ENCODE data around the gene LSMEM2.
"Not testable (repeated sequence)": the region's sequence is repeated elsewhere in the genome, so short reads cannot be mapped to it uniquely, and the experiment has no call there.

LSMEM2 gene

GRCh38 chr3:50266836-50267235 lies 12.1 kb upstream of the LSMEM2 start:
- H3K27me3 ChIP-seq (replicated peaks; ENCODE audit: control insufficient read depth, insufficient read depth, low read length), result no peaks in the 10 kb centered on the region
- peaks cover 50% of the 10 kb centered on the region for H3K4me1 ChIP-seq (ENCODE audit: control insufficient read depth, insufficient read depth, low read length)
- H3K4me3 ChIP-seq (ENCODE audit: low read length), result peak overlapping the region; percentile 65

GRCh38 chr3:50267280-50267913 lies 11.5 kb upstream of the LSMEM2 start:
- peaks cover 50% of the 10 kb centered on the region for H3K4me1 ChIP-seq (ENCODE audit: control insufficient read depth, insufficient read depth, low read length)
- H3K36me3 ChIP-seq (ENCODE audit: control insufficient read depth, insufficient read depth, low read length, severe bottlenecking), result no peaks in the 10 kb centered on the region
- peak overlapping the region; percentile 79 for H3K9ac ChIP-seq (ENCODE audit: low read length)
- peak overlapping the region; percentile 65 for H3K4me3 ChIP-seq (ENCODE audit: low read length)
- DNase-seq (ENCODE audit: low read depth), result peak; percentile 68
- H3K9me3 ChIP-seq (ENCODE audit: control insufficient read depth, low read length), result no peaks in the 10 kb centered on the region
- no peaks in the 10 kb centered on the region for H3K27me3 ChIP-seq (replicated peaks; ENCODE audit: control insufficient read depth, insufficient read depth, low read length)

More at GRCh38 chr3:50266836-50267235, 12.1 kb upstream of the LSMEM2 start:
- peak overlapping the region; percentile 79 for H3K9ac ChIP-seq (ENCODE audit: low read length)
- no peaks in the 10 kb centered on the region for H3K9me3 ChIP-seq (ENCODE audit: control insufficient read depth, low read length)
- no peak for DNase-seq (ENCODE audit: low read depth)
- H3K36me3 ChIP-seq (ENCODE audit: control insufficient read depth, insufficient read depth, low read length, severe bottlenecking), result no peaks in the 10 kb centered on the region

GRCh38 chr3:50268276-50268675 lies 10.6 kb upstream of the LSMEM2 start:
- Histone ChIP-seq H3K4me1 (ENCODE audit: control insufficient read depth, insufficient read depth, low read length) (peaks cover 48% of the 10 kb centered on the region), H3K36me3 (ENCODE audit: control insufficient read depth, insufficient read depth, low read length, severe bottlenecking) (no peaks in the 10 kb centered on the region), H3K4me3 (ENCODE audit: low read length) (no peak overlapping the region), H3K9me3 (ENCODE audit: control insufficient read depth, low read length) (no peaks in the 10 kb centered on the region), H3K27me3 (replicated peaks; ENCODE audit: control insufficient read depth, insufficient read depth, low read length) (no peaks in the 10 kb centered on the region), H3K9ac (ENCODE audit: low read length) (no peak overlapping the region)
- no peak for DNase-seq (ENCODE audit: low read depth)

GRCh38 chr3:50268703-50269451 lies 10.0 kb upstream of the LSMEM2 start, which contains the start of gene SEMA3B:
Gene SEMA3B (plus strand): TSS chr3:50269147. CDS start chr3:50269241, 94 bp downstream.
- DNase-seq (ENCODE audit: low read depth), result peak; percentile 76

GRCh38 chr3:50269460-50269859 lies 9.4 kb upstream of the LSMEM2 start:
- peaks cover 38% of the 10 kb centered on the region for H3K4me1 ChIP-seq (ENCODE audit: control insufficient read depth, insufficient read depth, low read length)
- H3K36me3 ChIP-seq (ENCODE audit: control insufficient read depth, insufficient read depth, low read length, severe bottlenecking), result no peaks in the 10 kb centered on the region
- H3K9ac ChIP-seq (ENCODE audit: low read length), result peak overlapping the region; percentile 31
- no peak overlapping the region for H3K4me3 ChIP-seq (ENCODE audit: low read length)
- DNase-seq (ENCODE audit: low read depth), result no peak
- H3K27me3 ChIP-seq (replicated peaks; ENCODE audit: control insufficient read depth, insufficient read depth, low read length), result peaks cover 6% of the 10 kb centered on the region
- H3K9me3 ChIP-seq (ENCODE audit: control insufficient read depth, low read length), result no peaks in the 10 kb centered on the region

More at GRCh38 chr3:50268703-50269451, 10.0 kb upstream of the LSMEM2 start, which contains the start of gene SEMA3B:
- H3K27me3 ChIP-seq (replicated peaks; ENCODE audit: control insufficient read depth, insufficient read depth, low read length), result peaks cover 3% of the 10 kb centered on the region
- H3K9ac ChIP-seq (ENCODE audit: low read length), result peak within 1 kb of the TSS; percentile 31
- no peaks in the 10 kb centered on the region for H3K36me3 ChIP-seq (ENCODE audit: control insufficient read depth, insufficient read depth, low read length, severe bottlenecking)
- H3K4me1 ChIP-seq (ENCODE audit: control insufficient read depth, insufficient read depth, low read length), result peaks cover 44% of the 10 kb centered on the region
- no peak within 1 kb of the TSS for H3K4me3 ChIP-seq (ENCODE audit: low read length)
- no peaks in the 10 kb centered on the region for H3K9me3 ChIP-seq (ENCODE audit: control insufficient read depth, low read length)

GRCh38 chr3:50269977-50270413 lies 8.9 kb upstream of the LSMEM2 start:
- Histone ChIP-seq H3K4me1 (ENCODE audit: control insufficient read depth, insufficient read depth, low read length) (peaks cover 35% of the 10 kb centered on the region), H3K4me3 (ENCODE audit: low read length) (no peak overlapping the region), H3K36me3 (ENCODE audit: control insufficient read depth, insufficient read depth, low read length, severe bottlenecking) (no peaks in the 10 kb centered on the region), H3K9me3 (ENCODE audit: control insufficient read depth, low read length) (no peaks in the 10 kb centered on the region), H3K27me3 (replicated peaks; ENCODE audit: control insufficient read depth, insufficient read depth, low read length) (peaks cover 7% of the 10 kb centered on the region), H3K9ac (ENCODE audit: low read length) (peak overlapping the region; percentile 3)
- DNase-seq (ENCODE audit: low read depth), result no peak

GRCh38 chr3:50270422-50271224 lies 8.3 kb upstream of the LSMEM2 start:
- Histone ChIP-seq H3K9ac (ENCODE audit: low read length) (peak overlapping the region; percentile 3), H3K36me3 (ENCODE audit: control insufficient read depth, insufficient read depth, low read length, severe bottlenecking) (no peaks in the 10 kb centered on the region), H3K4me3 (ENCODE audit: low read length) (no peak overlapping the region), H3K4me1 (ENCODE audit: control insufficient read depth, insufficient read depth, low read length) (peaks cover 30% of the 10 kb centered on the region), H3K9me3 (ENCODE audit: control insufficient read depth, low read length) (no peaks in the 10 kb centered on the region), H3K27me3 (replicated peaks; ENCODE audit: control insufficient read depth, insufficient read depth, low read length) (peaks cover 7% of the 10 kb centered on the region)
- no peak for DNase-seq (ENCODE audit: low read depth)

- Histone ChIP-seq H3K9ac (ENCODE audit: low read length) (no peak overlapping the region), H3K36me3 (ENCODE audit: control insufficient read depth, insufficient read depth, low read length, severe bottlenecking) (no peaks in the 10 kb centered on the region), H3K4me3 (ENCODE audit: low read length) (no peak overlapping the region), H3K27me3 (replicated peaks; ENCODE audit: control insufficient read depth, insufficient read depth, low read length) (peaks cover 7% of the 10 kb centered on the region), H3K9me3 (ENCODE audit: control insufficient read depth, low read length) (no peaks in the 10 kb centered on the region), H3K4me1 (ENCODE audit: control insufficient read depth, insufficient read depth, low read length) (peaks cover 30% of the 10 kb centered on the region)
- DNase-seq (ENCODE audit: low read depth), result no peak
Observed at GRCh38 chr3:50271314-50271936, 7.5 kb upstream of the LSMEM2 start.

GRCh38 chr3:50272538-50272910 lies 6.4 kb upstream of the LSMEM2 start:
- H3K9me3 ChIP-seq (ENCODE audit: control insufficient read depth, low read length); H3K27me3 ChIP-seq (replicated peaks; ENCODE audit: control insufficient read depth, insufficient read depth, low read length); H3K36me3 ChIP-seq (ENCODE audit: control insufficient read depth, insufficient read depth, low read length, severe bottlenecking); DNase-seq (ENCODE audit: low read depth); H3K4me3 ChIP-seq (ENCODE audit: low read length); H3K9ac ChIP-seq (ENCODE audit: low read length): not testable (repeated sequence)
- H3K4me1 ChIP-seq (ENCODE audit: control insufficient read depth, insufficient read depth, low read length), result peaks cover 24% of the 10 kb centered on the region

- Histone ChIP-seq H3K4me1 (ENCODE audit: control insufficient read depth, insufficient read depth, low read length) (peaks cover 20% of the 10 kb centered on the region), H3K4me3 (ENCODE audit: low read length) (peak overlapping the region; percentile 54), H3K9me3 (ENCODE audit: control insufficient read depth, low read length) (no peaks in the 10 kb centered on the region), H3K36me3 (ENCODE audit: control insufficient read depth, insufficient read depth, low read length, severe bottlenecking) (no peaks in the 10 kb centered on the region), H3K9ac (ENCODE audit: low read length) (peak overlapping the region; percentile 49), H3K27me3 (replicated peaks; ENCODE audit: control insufficient read depth, insufficient read depth, low read length) (peaks cover 7% of the 10 kb centered on the region)
- peak; percentile 93 for DNase-seq (ENCODE audit: low read depth)
Observed at GRCh38 chr3:50272911-50273688, 5.8 kb upstream of the LSMEM2 start.
